ENCODE results near the gene ETAA1. TPM values are rescaled to one million over a fixed set of nuclear protein-coding genes. Genes with fewer than 3 reads are reported as not detected.

Gene ETAA1
- total and polyA plus RNA-seq, 12 donors, result 3.7 to 9.3 (median 5.4) TPM

DNA sequence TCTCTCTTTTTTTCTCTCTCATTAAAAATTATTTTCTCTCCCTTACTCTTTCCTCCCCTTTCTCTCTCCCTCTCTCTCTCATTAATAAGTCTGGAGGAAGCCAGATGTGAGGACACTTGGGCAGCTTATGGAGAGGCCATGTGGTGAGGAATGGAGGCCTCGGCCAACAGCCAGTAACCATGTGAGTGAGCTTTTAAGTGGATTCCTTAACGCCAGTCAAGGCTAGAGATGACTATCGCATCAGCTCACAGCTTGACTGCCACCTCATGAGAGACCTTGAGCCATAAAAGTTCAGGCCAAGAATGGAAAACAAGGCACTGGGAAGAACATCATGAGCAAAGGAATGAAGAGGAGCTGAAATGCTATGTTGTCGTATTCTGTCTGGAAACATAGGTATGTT is 39.1 kb downstream of the ETAA1 start:
- ATAC-seq (no peak), DNase-seq (no peak)
- H3K27ac ChIP-seq, result no peak overlapping the region
- WGBS, 2 donors, result 80 to 89% methylated on average over 4 of the region's 4 CpGs
- no peak overlapping the region for H3K4me3 ChIP-seq
- intact Hi-C loops (cut with DNase I), result no loop called here
- no peaks in the 10 kb centered on the region for H3K36me3 ChIP-seq
- peaks cover 0 to 11% (median 0%) of the 10 kb centered on the region in 11 donors for H3K9me3 ChIP-seq
- TF ChIP-seq, protein P1, sequence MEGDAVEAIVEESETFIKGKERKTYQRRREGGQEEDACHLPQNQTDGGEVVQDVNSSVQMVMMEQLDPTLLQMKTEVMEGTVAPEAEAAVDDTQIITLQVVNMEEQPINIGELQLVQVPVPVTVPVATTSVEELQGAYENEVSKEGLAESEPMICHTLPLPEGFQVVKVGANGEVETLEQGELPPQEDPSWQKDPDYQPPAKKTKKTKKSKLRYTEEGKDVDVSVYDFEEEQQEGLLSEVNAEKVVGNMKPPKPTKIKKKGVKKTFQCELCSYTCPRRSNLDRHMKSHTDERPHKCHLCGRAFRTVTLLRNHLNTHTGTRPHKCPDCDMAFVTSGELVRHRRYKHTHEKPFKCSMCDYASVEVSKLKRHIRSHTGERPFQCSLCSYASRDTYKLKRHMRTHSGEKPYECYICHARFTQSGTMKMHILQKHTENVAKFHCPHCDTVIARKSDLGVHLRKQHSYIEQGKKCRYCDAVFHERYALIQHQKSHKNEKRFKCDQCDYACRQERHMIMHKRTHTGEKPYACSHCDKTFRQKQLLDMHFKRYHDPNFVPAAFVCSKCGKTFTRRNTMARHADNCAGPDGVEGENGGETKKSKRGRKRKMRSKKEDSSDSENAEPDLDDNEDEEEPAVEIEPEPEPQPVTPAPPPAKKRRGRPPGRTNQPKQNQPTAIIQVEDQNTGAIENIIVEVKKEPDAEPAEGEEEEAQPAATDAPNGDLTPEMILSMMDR (IDR thresholded peaks at IDR 0.05), result no peak
- H3K4me1 ChIP-seq, result no peaks in the 10 kb centered on the region
- no peaks in the 10 kb centered on the region for H3K27me3 ChIP-seq

DNA sequence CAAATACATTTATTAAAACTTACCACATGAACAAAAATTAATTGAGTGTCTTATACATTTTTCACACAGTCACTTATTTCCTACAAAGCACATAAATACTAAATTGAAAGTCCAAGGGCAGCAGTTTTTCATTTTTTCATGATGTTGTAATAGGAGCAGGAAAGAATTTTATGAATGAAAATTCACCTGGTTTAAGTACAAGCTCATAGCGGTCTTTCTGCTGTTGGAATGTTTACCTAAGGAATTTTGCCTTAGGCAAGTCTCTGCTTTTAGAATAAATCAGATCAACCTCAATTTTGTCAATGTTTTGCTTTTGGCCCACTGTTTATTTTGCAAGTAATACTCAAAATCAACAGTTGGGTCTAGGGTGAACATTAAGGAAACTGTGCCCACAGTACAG is 40.0 kb downstream of the ETAA1 start:
- Histone ChIP-seq H3K4me1 (no peaks in the 10 kb centered on the region), H3K9me3 (peaks cover 0 to 8% (median 0%) of the 10 kb centered on the region in 11 donors), H3K36me3 (no peaks in the 10 kb centered on the region), H3K4me3 (no peak overlapping the region), H3K27me3 (no peaks in the 10 kb centered on the region), H3K27ac (no peak overlapping the region)
- intact Hi-C loops (cut with DNase I), result no loop called here
- TF ChIP-seq, protein P1 (IDR thresholded peaks at IDR 0.05), result no peak
- no peak for DNase-seq
- WGBS, 2 donors, result 81 to 86% methylated on average over 1 of the region's 1 CpG
- ATAC-seq, result no peak

DNA sequence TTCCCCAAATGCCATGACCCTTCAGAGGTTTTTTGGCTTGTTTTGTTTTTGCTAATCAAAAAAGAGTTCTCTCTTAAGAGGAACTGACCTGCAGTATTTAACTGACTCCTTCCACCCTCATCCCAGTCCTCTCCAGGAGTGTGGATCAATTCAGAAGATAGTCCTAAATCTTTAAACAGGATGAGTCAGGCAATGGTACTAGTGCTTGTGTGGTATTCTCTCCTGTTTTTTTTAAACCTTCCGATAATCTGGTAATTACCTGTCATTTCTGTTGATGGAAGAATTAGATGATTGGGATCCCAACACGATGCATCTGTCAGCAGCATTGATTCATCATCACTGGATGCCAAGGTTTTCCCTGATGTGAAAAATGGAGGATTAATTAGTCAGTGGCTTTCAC is 41.2 kb downstream of the ETAA1 start:
- ATAC-seq (no peak), DNase-seq (no peak)
- Histone ChIP-seq H3K36me3 (no peaks in the 10 kb centered on the region), H3K4me3 (no peak overlapping the region), H3K27ac (no peak overlapping the region), H3K4me1 (no peaks in the 10 kb centered on the region), H3K27me3 (no peaks in the 10 kb centered on the region), H3K9me3 (peaks cover 0 to 6% (median 0%) of the 10 kb centered on the region in 11 donors)
- WGBS, 2 donors, result 81 to 85% methylated on average over 2 of the region's 2 CpGs
- intact Hi-C loops (cut with DNase I), result no loop called here
- TF ChIP-seq, protein P1 (IDR thresholded peaks at IDR 0.05), result no peak

DNA sequence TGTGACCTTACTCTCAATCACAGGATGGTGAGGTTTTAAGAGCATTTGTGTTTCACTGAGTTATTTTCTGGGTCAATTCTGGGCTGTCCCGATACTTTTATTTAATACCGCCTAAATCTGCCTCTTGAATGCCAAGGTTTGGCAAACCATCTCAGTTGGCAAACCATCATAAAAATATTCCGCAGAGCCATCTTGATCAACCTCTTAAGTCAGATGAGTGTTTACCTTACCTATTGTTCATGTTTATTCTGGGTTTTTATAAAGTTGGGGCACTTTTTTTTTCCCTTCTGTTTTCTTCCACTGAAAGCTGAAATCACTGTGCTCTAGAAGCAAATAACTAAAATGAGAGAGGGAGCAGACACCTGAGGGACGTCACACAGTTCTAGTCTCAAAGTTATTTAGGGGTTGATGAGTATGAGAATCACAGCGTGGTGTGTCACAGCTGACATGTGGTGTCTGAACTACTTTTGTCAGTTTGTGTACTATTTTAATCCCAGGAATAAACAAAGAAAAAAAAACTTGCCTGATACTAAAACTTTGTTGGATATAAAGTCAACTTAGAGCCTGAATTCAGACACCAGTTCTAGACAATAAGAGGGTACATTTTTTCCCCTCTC is 48.6 kb downstream of the ETAA1 start:
- TF ChIP-seq, protein P1 (IDR thresholded peaks at IDR 0.05), result no peak
- Histone ChIP-seq H3K27ac (peak overlapping the region in 2 of 10 donors; percentile 7 to 44), H3K27me3 (no peaks in the 10 kb centered on the region), H3K36me3 (no peaks in the 10 kb centered on the region), H3K9me3 (peaks cover 0 to 21% (median 0%) of the 10 kb centered on the region in 11 donors), H3K4me1 (peaks cover 0 to 18% (median 0%) of the 10 kb centered on the region in 9 donors), H3K4me3 (no peak overlapping the region)
- peak in 1 of 8 donors; percentile 72 for ATAC-seq
- WGBS, 2 donors, result 55 to 66% methylated on average over 5 of the region's 5 CpGs
- DNase-seq, result no peak
- intact Hi-C loops (cut with DNase I), result loop anchor here in 3 of 10 donors (5.0 to 10.0 kb wide), 3 partner anchors 101 to 207 kb away; no protein-coding TSS in a partner anchor
